ENCODE measurements around the gene NUP35.

NUP35 gene

DNA sequence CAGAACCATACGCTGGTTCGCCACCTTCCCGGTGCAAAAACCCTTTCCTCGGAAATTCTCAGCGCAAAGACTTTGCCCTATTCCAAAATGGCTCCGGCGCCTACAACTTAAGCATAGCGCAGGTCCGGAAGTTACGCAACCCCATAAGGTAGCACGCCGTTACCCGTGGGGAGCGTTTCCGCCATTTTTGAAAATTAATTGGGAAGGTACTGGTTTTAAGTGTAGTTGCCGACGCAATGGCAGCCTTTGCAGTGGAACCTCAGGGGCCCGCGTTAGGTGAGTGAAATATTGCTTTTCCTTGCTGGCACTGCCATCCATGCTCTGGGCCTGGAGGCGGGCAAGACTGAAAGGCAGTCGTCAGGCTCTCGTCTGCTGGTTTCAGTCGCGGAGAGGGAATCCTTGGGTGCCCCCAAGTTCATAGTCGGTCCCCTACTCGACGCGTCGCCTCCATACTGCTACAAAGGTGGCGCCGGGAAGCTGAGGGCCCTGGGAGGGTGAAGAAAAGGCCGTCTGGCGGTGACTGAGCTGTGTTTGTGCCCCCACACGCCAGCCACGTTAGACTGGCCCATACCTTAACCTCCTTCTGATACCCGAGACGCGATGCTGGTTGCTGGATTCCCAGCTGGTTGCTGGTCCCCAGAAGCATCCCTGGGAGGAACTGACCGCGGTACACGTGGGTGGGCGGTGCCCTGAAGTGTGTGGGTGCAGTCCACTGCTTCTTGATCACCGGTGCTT, at the start of gene NUP35:
NUP35 (plus strand) TSS at position 222 of the 735 bp plus-strand sequence; CDS start at position 237, 15 bp downstream.
- DNase-seq, result peak; percentile 99

GRCh38 chr2:183078163-183078463, 46.1 kb upstream of the NUP35 start:
- DNase-seq, result no peak

- peak; percentile 100 for DNase-seq
Measured at GRCh38 chr2:183078464-183079138, 45.6 kb upstream of the NUP35 start, which contains the start of gene DUSP19. Gene DUSP19 (plus strand): TSS chr2:183078747. CDS start chr2:183078934, 187 bp downstream.

GRCh38 chr2:183079139-183079775, 45.0 kb upstream of the NUP35 start:
- peak; percentile 99 for DNase-seq

DNA sequence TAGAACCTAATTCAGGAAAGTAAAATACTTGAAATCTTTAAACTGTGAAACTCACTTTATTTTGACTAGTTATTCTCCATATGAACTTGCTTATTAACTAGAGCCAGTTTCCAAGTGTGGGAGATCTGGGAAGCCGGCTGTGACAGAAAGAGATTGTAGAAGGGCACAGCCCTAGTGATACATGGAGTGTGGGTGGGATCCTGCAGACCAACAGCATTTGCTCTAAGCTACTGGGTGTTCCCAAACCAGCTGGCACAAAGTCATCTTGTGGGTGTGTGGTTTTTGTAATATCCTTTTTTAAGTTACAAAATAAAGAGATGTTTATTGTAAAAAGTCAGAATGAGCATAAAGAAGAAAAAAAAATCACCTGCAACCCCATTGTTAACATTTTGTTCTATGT, 42.3 kb upstream of the NUP35 start:
- DNase-seq, result no peak

- no peak for DNase-seq
Measured at GRCh38 chr2:183088061-183088460, 36.2 kb upstream of the NUP35 start.

- DNase-seq, result no peak
Measured at GRCh38 chr2:183089192-183089851, 34.9 kb upstream of the NUP35 start.

DNA sequence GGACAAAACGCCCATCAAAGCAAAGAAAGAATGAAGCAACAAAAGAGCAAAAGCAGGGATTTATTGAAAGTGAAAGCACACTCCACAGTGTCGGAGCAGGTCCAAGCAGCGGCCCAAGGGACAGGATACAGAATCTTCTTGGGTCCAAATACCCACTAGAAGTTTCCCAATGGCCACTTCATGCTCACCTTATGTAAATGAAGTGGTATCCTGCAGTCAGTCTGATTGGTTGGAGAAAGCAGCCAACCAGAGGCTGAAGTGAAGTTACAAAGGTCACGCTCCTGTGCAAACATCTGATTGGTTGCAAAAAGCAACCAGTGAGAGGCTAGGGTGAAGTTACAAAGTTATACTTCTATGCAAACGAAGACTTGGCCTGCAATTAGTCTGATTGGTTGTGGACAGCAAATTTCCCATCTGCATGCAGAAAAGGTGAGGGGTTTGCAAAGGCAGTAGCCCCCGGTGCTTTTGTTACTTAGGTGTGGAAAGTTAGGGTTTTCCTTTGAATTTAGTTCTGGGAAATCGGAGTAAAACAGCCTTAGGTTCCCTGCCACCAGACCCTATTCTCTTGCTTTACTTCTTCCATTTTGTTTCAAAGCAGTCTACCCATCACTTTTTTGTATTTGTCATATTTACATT, 32.8 kb upstream of the NUP35 start:
- DNase-seq, result no peak

GRCh38 chr2:183091954-183092345, 32.3 kb upstream of the NUP35 start:
- no peak for DNase-seq

- DNase-seq, result no peak
Measured at GRCh38 chr2:183093857-183094657, 30.2 kb upstream of the NUP35 start.

DNA sequence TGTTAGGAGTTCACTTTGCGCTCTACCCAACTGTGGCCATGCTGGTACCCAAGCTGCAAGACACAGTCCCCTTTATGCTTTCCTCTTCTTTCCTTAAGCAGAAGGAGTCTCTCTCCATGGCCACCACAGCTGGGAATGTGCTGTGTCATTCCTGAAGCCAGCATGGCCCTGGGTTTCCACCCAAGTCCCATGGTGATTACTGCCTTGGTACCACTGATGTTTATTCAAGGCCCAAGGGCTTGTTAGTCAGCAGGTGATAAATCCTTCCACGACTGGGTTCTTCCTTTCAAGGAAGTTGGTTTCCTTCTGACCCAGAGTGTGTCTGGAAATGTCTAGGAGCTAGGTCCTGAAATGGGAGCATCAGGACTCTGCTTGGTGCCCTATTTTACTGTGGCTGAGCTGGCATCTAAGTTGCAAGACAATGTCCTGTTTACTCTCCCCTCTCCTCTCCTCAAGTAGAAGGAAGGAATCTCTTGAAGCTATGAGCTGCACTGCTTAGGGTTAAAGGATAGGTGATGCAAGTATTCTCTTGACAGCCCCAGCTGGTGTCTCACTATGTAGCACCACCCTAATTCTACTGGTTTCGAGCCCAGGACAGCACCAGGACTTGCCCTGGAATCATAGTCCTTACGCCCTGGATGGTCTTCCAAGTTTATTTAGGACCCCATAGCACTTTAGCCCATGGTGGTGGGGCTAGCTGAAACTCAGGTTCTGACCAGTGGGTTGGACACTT, 18.7 kb upstream of the NUP35 start:
- DNase-seq, result no peak

DNA sequence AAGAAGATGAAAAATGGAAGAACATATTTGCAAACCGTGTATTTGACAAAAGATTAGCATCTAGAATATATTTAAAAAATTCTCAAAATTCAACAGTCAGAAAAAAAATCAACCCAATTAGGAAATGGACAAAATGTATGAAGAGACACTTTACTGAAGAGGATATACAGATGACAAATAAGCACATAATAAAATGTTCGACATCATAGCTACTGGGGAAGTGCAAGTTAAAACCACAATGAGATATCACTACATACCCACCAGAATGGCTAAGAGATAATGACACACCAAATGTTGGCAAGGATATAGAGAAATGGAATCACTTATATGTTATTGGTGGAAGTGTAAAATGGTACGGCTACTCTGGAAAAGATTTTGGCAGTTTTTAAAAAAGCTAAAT, 11.7 kb upstream of the NUP35 start:
- DNase-seq, result no peak

DNA sequence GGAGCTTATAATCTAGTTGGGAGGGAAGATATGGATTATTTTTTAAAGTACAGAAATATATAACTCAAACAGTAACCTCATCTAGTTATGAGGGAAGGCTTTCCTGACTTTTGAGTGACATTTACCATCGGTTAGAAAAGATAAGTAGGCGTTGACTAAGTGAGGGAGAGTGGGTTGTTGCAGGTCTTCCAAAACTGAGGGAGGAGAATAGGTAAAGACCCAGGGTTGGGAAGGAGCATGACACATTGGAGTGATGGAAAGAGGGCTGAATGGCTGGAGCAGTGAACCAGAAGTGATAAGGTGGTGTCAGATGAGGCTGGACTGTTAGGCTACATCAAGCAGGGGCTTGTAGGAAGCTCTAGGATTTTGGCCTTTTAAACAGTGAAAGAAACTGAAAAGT, 10.6 kb upstream of the NUP35 start:
- no peak for DNase-seq

DNA sequence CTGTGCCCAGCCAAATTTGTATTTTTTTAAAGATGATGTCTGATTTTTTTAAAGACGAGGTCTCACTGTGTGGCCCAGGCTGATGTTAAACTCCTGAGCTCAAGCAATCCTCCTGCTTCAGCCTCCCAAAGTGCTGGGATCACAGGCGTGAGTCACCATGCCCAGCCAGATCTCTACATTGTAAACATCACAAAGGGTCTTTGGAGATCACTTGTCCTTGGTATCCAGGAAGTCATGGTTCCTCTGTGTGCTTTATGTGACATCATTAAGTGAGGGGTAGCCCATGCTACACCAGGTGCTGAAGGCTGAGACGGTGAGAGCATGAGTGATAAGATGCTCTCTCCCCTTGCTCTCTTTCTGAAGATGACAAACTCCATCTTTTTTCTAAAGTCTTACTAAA, 7.0 kb upstream of the NUP35 start:
- DNase-seq, result peak; percentile 59

DNA sequence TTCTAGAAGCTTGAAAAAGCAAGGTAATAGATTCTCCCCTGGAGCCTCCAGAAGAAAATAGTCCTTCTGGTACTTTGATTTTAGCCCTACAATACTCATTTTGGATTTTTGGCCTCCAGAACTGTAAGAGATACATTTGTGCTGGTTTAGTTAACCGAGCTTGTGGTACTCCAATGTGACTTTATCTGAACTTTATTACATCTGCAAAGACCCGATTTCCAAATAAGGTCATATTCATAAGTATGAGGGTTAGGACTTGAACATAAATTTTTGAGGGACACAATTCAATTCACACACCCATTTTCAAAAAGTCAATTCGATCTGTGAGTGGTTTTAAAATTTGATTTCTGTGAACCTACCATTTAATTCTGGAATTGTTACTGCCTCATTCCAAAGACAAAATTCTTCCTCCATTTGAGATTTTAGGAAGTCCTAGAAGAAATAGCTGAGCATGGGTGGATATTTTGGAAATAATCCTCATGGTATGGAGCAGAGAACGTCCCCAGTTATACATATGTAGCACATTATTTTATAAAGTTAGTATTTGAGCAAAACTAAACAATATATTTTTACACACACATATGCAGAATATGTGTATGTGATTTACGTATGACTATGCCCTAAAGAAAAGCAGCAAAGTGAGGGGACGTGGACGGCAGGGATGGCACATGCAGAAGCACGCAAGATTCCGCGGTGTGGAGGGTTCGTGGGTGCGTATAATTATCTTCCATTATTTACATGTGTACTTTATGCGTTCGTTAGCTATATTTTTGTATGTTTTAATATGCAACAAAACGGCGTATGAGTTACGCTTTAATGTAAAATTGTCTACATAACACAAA, 905 bp upstream of the NUP35 start:
- no peak for DNase-seq

DNA sequence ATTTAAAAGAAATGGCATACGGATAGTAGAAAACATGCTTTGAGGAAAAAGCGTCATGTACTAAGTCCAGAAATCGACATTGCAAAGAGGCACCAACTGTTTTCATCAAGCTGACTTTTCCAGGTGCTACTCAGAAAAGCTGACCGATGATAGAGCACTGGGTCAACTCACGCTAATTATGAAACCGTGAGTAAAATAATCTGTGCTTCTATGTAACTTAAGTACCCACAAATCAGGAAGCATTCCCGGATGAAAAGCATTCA, 353 bp upstream of the NUP35 start:
- DNase-seq, result no peak

- DNase-seq, result no peak
Measured at GRCh38 chr2:183124957-183125255, 663 bp downstream of the NUP35 start.

DNA sequence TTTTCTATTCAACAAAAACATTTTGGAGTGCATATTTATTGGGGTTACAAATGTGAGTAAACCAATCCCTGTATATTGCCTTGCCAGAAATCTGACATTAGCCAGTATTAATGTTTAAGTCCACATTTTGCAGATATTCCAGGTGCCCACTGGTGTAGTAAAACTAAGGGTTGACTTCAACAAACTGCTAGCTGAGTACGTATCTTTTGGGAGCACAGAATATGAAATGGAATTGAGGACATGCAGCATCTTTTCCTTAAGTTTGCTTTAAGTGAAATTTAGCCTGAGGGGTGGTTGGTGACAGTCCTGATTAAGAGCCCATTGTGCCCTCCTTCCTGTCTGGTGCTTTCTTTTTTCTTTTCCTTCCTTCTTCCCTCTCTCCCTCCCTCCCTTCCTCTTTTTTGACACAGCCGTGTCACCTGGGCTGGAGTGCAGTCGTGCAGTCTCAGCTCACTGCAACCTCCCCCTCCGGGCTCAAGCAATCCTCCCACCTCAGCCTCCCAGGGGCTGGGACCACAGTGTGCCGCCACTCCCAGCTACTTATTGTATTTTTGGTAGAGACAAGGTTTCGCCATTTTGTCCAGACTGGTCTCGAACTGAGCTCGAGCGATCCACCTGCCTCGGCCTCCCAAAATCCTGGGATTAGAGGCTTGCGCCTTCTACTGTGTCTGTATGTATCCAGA, 1.6 kb downstream of the NUP35 start:
- no peak for DNase-seq

GRCh38 chr2:183126635-183127034, 2.4 kb downstream of the NUP35 start:
- DNase-seq, result no peak

DNA sequence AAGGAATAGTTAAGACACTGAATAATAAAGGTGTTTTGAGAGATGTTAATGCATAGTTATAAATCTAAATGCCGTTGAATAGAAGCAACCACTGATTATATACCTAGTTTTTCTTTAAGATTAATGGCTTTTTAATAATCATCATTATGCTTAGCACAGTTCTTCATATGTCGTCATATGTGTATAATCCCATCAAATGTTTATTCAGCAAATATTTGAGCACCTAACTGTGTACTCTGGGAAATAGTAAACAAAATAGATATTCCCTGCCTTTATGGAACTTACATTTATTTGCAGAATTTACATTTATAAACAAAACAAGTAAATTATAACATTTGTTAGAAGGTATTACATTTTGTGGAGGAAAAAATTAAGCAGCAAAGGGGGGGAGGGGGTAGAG, 9.8 kb downstream of the NUP35 start:
- DNase-seq, result no peak

- no peak for DNase-seq
Measured at GRCh38 chr2:183148955-183149354, 24.7 kb downstream of the NUP35 start.
